Thyroid gland (tissue), 4 donors: ENCODE data around the gene TSPAN5.

Experiments used
- POLR2A ChIP-seq, 2 donors: fragments of 450-650 bp; IDR thresholded peaks; one replicate each; pipeline ENCODE4 v1.6.1; 2017; ENCODE audit warnings: antibody characterized with exemption in 2 of 2, mild to moderate bottlenecking in 2 of 2, moderate library complexity in 1 of 2
- TF ChIP-seq, protein P1 (sequence below), 6 experiments: fragments of 200-600 bp in 3 of 6; fragments of 450-650 bp in 3 of 6; sonication (generic) in 3 of 6; IDR thresholded peaks; one replicate each; pipeline ENCODE4 v1.5.1; 2016 to 2019; ENCODE audit warnings: antibody characterized with exemption in 6 of 6, mild to moderate bottlenecking in 2 of 6, inconsistent platforms in 1 of 6, moderate library complexity in 1 of 6

- no peak for TF ChIP-seq POLR2A (IDR thresholded peaks at IDR 0.05)
- TF ChIP-seq, protein P1, sequence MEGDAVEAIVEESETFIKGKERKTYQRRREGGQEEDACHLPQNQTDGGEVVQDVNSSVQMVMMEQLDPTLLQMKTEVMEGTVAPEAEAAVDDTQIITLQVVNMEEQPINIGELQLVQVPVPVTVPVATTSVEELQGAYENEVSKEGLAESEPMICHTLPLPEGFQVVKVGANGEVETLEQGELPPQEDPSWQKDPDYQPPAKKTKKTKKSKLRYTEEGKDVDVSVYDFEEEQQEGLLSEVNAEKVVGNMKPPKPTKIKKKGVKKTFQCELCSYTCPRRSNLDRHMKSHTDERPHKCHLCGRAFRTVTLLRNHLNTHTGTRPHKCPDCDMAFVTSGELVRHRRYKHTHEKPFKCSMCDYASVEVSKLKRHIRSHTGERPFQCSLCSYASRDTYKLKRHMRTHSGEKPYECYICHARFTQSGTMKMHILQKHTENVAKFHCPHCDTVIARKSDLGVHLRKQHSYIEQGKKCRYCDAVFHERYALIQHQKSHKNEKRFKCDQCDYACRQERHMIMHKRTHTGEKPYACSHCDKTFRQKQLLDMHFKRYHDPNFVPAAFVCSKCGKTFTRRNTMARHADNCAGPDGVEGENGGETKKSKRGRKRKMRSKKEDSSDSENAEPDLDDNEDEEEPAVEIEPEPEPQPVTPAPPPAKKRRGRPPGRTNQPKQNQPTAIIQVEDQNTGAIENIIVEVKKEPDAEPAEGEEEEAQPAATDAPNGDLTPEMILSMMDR (IDR thresholded peaks at IDR 0.05), result no peak
Measured at GRCh38 chr4:98686043-98686707, 27.8 kb upstream of the TSPAN5 start.
